Liver (tissue), 9 donors: ENCODE results near the gene KCTD16. TPM values are rescaled to one million over a fixed set of nuclear protein-coding genes. Genes with fewer than 3 reads are reported as not detected.

ENCODE experiments used
- DNase-seq: peaks from one replicate; pipeline ENCODE4 v3.0.0-alpha.2; 2017; ENCODE audit warnings: low spot score
- H3K27ac ChIP-seq, 2 donors: one replicate each; pipeline ENCODE4 v1.7.0; 2013; ENCODE audit warnings: inconsistent platforms in 2 of 2, low read length in 2 of 2, control low read depth in 1 of 2, low read depth in 1 of 2, mild to moderate bottlenecking in 1 of 2
- H3K27me3 ChIP-seq, 4 donors: one replicate each; pipeline versions ENCODE4 v1.6.1 to v1.7.0; 2013; ENCODE audit warnings: low read length in 3 of 4, inconsistent platforms in 1 of 4, mild to moderate bottlenecking in 1 of 4, moderate library complexity in 1 of 4; ENCODE audit not compliant: control insufficient read depth in 4 of 4, insufficient read depth in 4 of 4
- H3K36me3 ChIP-seq, 4 donors: one replicate each; pipeline versions ENCODE4 v1.6.1 to v1.7.0; 2013; ENCODE audit warnings: low read length in 3 of 4, mild to moderate bottlenecking in 3 of 4, low read depth in 1 of 4, moderate library complexity in 1 of 4; ENCODE audit not compliant: control insufficient read depth in 4 of 4, insufficient read depth in 3 of 4
- H3K4me1 ChIP-seq, 4 donors: one replicate each; pipeline versions ENCODE4 v1.6.1 to v1.7.0; 2013; ENCODE audit warnings: low read length in 3 of 4, mild to moderate bottlenecking in 3 of 4, moderate library complexity in 1 of 4; ENCODE audit not compliant: control insufficient read depth in 4 of 4, insufficient read depth in 4 of 4
- H3K4me3 ChIP-seq, 3 donors: one replicate each; pipeline versions ENCODE4 v1.6.1 to v1.7.0; 2013; ENCODE audit warnings: low read length in 3 of 3, control low read depth in 1 of 3, low read depth in 1 of 3, mild to moderate bottlenecking in 1 of 3
- H3K9ac ChIP-seq, 2 donors: one replicate each; pipeline ENCODE4 v1.7.0; 2013; ENCODE audit warnings: low read length in 2 of 2, mild to moderate bottlenecking in 2 of 2, moderate library complexity in 2 of 2, control low read depth in 1 of 2, low read depth in 1 of 2
- H3K9me3 ChIP-seq, 4 donors: one replicate each; pipeline versions ENCODE4 v1.6.1 to v1.7.0; 2013; ENCODE audit warnings: low read length in 3 of 4; ENCODE audit not compliant: control insufficient read depth in 4 of 4
- EGR1 ChIP-seq, 2 donors: IDR thresholded peaks; 2 replicates each; pipeline ENCODE4 v1.6.1; 2016 to 2018; ENCODE audit warnings: antibody characterized with exemption in 2 of 2, low read depth in 2 of 2
- FOXA1 ChIP-seq: IDR thresholded peaks from 2 replicates; pipeline ENCODE4 v1.6.1; 2016; ENCODE audit warnings: antibody characterized with exemption
- GABPA ChIP-seq, 2 donors: IDR thresholded peaks in 1 of 2; conservative IDR thresholded peaks in 1 of 2; 2 replicates each; pipeline ENCODE4 v1.6.1; 2016; ENCODE audit warnings: antibody characterized with exemption in 2 of 2, mild to moderate bottlenecking in 1 of 2, moderate library complexity in 1 of 2
- HNF4A ChIP-seq, 2 donors: conservative IDR thresholded peaks; 2 replicates each; pipeline ENCODE4 v1.6.1; 2016; ENCODE audit warnings: antibody characterized with exemption in 2 of 2, mild to moderate bottlenecking in 2 of 2
- HNF4G ChIP-seq: IDR thresholded peaks from 2 replicates; pipeline ENCODE4 v1.6.1; 2016; ENCODE audit warnings: antibody characterized with exemption
- NR2F2 ChIP-seq: IDR thresholded peaks from 2 replicates; pipeline ENCODE4 v1.6.1; 2016; ENCODE audit warnings: antibody characterized with exemption
- RXRA ChIP-seq, 2 donors: IDR thresholded peaks; 2 replicates each; pipeline ENCODE4 v1.6.1; 2017 to 2018; ENCODE audit warnings: antibody characterized with exemption in 2 of 2, mild to moderate bottlenecking in 1 of 2
- SP1 ChIP-seq: IDR thresholded peaks from 2 replicates; pipeline ENCODE4 v1.6.1; 2018; ENCODE audit warnings: antibody characterized with exemption, mild to moderate bottlenecking
- YY1 ChIP-seq: IDR thresholded peaks from 2 replicates; pipeline ENCODE4 v1.6.1; 2016; ENCODE audit warnings: antibody characterized with exemption, mild to moderate bottlenecking
- WGBS: extraction: QIAGEN DNeasy Blood & Tissue Kit; methylation state at CpG from one replicate; pipeline ENCODE4 v1.1.7; 2013; 5-methylcytosine and 5-hydroxymethylcytosine counted together
- polyA plus RNA-seq, 2 donors: library from polyadenylated mRNA; stranded (reverse) in 1 of 2; unstranded in 1 of 2; fragments of 200-250 nt in 1 of 2; fragments of >200 nt in 1 of 2; fragmentation: Nextera tagmentation in 1 of 2; extraction: Ambion mirVana in 1 of 2; gene quantifications; one replicate each; pipeline versions ENCODE4 v1.2.1 to v1.2.3, GENCODE V29; 2013 to 2015
- total RNA-seq, 2 donors: library from RNA; depleted of rRNA; stranded (reverse); fragments of >200 nt; gene quantifications; one replicate each; pipeline ENCODE4 v1.2.3, GENCODE V29; 2014
- TF ChIP-seq, protein P1 (sequence below): IDR thresholded peaks from 2 replicates; pipeline ENCODE4 v1.6.1; 2016; ENCODE audit warnings: antibody characterized with exemption
- TF ChIP-seq, protein P2 (sequence below): IDR thresholded peaks from 2 replicates; pipeline ENCODE4 v1.6.1; 2016; ENCODE audit warnings: antibody characterized with exemption, mild to moderate bottlenecking
- TF ChIP-seq, protein P3 (sequence below): IDR thresholded peaks from 2 replicates; pipeline ENCODE4 v1.6.1; 2016; ENCODE audit warnings: antibody characterized with exemption
- TF ChIP-seq, protein P4 (sequence below): IDR thresholded peaks from 2 replicates; pipeline ENCODE4 v1.6.1; 2016; ENCODE audit warnings: antibody characterized with exemption
- TF ChIP-seq, protein P5 (sequence below): fragments of 150-350 bp; IDR thresholded peaks from 2 replicates; pipeline ENCODE4 v1.5.1; 2017; ENCODE audit warnings: improper control_type of control experiment, low read depth, low read length; ENCODE audit not compliant: missing input control
- donor health status: healthy.
- donor health status: healthy.
- donor health status: healthy.
- donor health status: healthy.
- donor health status: healthy.

KCTD16 gene
- total and polyA plus RNA-seq, 4 donors: under 0.01 to 0.05 (median 0.01) TPM; not detected in 1

DNA sequence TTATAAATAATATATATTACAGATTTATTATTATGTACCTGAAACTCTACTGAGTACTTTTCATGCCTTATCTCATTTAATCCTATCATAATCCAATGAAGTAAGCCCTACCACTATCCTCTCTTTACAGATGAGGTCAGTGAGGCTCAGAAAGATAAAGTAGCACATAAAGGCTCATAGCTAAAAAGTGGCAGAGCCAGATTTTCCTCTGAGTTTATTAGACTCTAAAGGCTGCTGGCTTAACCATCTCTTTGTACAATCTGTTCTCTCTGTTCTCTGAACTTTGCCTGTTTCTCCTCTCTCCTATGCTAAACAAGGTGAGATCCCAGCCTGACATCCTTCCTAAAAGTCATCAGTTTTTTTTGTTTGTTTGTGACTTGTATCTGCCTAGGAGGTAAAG lies 311.2 kb downstream of the KCTD16 start:
- TF ChIP-seq, protein P1, sequence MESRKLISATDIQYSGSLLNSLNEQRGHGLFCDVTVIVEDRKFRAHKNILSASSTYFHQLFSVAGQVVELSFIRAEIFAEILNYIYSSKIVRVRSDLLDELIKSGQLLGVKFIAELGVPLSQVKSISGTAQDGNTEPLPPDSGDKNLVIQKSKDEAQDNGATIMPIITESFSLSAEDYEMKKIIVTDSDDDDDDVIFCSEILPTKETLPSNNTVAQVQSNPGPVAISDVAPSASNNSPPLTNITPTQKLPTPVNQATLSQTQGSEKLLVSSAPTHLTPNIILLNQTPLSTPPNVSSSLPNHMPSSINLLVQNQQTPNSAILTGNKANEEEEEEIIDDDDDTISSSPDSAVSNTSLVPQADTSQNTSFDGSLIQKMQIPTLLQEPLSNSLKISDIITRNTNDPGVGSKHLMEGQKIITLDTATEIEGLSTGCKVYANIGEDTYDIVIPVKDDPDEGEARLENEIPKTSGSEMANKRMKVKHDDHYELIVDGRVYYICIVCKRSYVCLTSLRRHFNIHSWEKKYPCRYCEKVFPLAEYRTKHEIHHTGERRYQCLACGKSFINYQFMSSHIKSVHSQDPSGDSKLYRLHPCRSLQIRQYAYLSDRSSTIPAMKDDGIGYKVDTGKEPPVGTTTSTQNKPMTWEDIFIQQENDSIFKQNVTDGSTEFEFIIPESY: no peak
- no peak for TF ChIP-seq EGR1 (IDR thresholded peaks at IDR 0.05; ENCODE audit: low read depth in 2 of 2)
- TF ChIP-seq FOXA1: no peak
- TF ChIP-seq, protein P2, sequence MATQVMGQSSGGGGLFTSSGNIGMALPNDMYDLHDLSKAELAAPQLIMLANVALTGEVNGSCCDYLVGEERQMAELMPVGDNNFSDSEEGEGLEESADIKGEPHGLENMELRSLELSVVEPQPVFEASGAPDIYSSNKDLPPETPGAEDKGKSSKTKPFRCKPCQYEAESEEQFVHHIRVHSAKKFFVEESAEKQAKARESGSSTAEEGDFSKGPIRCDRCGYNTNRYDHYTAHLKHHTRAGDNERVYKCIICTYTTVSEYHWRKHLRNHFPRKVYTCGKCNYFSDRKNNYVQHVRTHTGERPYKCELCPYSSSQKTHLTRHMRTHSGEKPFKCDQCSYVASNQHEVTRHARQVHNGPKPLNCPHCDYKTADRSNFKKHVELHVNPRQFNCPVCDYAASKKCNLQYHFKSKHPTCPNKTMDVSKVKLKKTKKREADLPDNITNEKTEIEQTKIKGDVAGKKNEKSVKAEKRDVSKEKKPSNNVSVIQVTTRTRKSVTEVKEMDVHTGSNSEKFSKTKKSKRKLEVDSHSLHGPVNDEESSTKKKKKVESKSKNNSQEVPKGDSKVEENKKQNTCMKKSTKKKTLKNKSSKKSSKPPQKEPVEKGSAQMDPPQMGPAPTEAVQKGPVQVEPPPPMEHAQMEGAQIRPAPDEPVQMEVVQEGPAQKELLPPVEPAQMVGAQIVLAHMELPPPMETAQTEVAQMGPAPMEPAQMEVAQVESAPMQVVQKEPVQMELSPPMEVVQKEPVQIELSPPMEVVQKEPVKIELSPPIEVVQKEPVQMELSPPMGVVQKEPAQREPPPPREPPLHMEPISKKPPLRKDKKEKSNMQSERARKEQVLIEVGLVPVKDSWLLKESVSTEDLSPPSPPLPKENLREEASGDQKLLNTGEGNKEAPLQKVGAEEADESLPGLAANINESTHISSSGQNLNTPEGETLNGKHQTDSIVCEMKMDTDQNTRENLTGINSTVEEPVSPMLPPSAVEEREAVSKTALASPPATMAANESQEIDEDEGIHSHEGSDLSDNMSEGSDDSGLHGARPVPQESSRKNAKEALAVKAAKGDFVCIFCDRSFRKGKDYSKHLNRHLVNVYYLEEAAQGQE: no peak
- TF ChIP-seq, protein P3, sequence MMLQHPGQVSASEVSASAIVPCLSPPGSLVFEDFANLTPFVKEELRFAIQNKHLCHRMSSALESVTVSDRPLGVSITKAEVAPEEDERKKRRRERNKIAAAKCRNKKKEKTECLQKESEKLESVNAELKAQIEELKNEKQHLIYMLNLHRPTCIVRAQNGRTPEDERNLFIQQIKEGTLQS: no peak

DNA sequence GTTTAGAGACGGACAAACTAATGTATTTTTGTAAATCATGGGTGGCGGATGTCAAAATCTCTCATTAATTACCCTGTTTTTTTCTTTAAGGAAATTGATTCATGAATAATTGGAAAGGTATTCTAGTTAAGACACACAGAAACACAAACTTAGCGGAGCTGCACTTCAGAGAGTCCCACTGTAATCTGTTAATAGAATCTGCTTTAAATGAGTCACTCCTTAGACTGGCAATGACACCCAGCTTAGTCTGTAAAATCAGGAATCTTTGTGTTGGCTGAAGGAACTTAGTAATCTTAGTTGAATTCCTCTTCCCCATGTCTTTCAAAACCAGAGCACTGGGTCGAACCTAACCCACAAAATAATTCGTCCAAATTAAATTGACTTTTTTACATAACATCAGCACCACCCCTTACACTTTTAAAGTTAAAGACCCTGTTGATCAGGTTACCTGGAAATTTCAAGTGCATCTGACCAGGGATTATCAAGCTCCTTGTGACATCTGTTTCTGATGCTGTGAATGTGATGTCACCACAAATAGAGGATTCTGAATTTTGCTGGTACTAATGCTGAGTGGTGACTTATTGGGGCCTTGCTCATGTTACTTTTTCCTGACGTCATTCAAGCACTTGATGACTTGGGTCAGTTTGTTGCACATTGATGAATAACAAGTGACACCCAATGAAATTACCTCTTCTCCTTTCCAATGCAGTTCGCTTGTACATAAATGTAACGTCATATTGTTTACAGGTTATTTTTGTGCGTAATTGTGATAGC lies 313.6 kb downstream of the KCTD16 start:
- no peak overlapping the region for H3K27ac ChIP-seq
- no peaks in the 10 kb centered on the region for H3K36me3 ChIP-seq
- H3K9ac ChIP-seq: no peak overlapping the region
- no peaks in the 10 kb centered on the region for H3K9me3 ChIP-seq
- no peaks in the 10 kb centered on the region for H3K27me3 ChIP-seq
- no peak for DNase-seq
- WGBS: 79% methylated on average over 9 of the region's 9 CpGs
- TF ChIP-seq NR2F2: no peak
- TF ChIP-seq, protein P4, sequence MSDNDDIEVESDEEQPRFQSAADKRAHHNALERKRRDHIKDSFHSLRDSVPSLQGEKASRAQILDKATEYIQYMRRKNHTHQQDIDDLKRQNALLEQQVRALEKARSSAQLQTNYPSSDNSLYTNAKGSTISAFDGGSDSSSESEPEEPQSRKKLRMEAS: no peak
- TF ChIP-seq RXRA (IDR thresholded peaks at IDR 0.05): no peak
- TF ChIP-seq HNF4G: no peak
- no peak for TF ChIP-seq HNF4A (conservative IDR thresholded peaks at IDR 0.05)
- no peak overlapping the region for H3K4me3 ChIP-seq
- no peaks in the 10 kb centered on the region for H3K4me1 ChIP-seq

More for the DNA sequence above, 311.2 kb downstream of the KCTD16 start:
- Histone ChIP-seq H3K4me1 (no peaks in the 10 kb centered on the region), H3K36me3 (no peaks in the 10 kb centered on the region), H3K27ac (no peak overlapping the region), H3K9ac (no peak overlapping the region), H3K9me3 (no peaks in the 10 kb centered on the region), H3K27me3 (no peaks in the 10 kb centered on the region), H3K4me3 (no peak overlapping the region)
- no peak for DNase-seq

DNA sequence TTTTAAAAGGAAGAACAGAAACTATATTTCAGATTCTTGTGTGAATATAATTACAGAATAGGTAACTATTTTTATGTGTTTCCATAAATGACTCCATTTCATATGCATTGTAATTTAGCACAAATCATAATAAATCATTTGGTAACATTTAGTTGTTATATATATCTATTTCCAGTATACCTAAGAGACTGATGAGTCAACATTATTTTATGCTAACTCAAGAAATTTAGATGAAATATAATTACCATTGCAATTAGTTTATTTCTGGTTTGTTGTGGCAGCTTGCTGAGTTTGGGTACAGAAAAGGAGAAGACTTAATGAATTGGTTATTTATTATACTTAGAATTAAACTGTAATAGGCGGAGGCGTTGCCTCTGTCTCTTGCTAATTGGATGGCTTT lies 314.9 kb downstream of the KCTD16 start:
- H3K4me1 ChIP-seq: no peaks in the 10 kb centered on the region
- DNase-seq: no peak
- no peak overlapping the region for H3K9ac ChIP-seq
- TF ChIP-seq EGR1 (IDR thresholded peaks at IDR 0.05; ENCODE audit: low read depth in 2 of 2) (no peak), SP1 (no peak), NR2F2 (no peak), RXRA (IDR thresholded peaks at IDR 0.05) (no peak), HNF4G (no peak), YY1 (no peak), GABPA (IDR thresholded peaks at IDR 0.05 in 1 of 2, conservative IDR thresholded peaks at IDR 0.05 in 1 of 2) (no peak)
- TF ChIP-seq, protein P4: no peak
- TF ChIP-seq, protein P2: no peak
- TF ChIP-seq, protein P5, sequence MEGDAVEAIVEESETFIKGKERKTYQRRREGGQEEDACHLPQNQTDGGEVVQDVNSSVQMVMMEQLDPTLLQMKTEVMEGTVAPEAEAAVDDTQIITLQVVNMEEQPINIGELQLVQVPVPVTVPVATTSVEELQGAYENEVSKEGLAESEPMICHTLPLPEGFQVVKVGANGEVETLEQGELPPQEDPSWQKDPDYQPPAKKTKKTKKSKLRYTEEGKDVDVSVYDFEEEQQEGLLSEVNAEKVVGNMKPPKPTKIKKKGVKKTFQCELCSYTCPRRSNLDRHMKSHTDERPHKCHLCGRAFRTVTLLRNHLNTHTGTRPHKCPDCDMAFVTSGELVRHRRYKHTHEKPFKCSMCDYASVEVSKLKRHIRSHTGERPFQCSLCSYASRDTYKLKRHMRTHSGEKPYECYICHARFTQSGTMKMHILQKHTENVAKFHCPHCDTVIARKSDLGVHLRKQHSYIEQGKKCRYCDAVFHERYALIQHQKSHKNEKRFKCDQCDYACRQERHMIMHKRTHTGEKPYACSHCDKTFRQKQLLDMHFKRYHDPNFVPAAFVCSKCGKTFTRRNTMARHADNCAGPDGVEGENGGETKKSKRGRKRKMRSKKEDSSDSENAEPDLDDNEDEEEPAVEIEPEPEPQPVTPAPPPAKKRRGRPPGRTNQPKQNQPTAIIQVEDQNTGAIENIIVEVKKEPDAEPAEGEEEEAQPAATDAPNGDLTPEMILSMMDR: no peak
- no peaks in the 10 kb centered on the region for H3K27me3 ChIP-seq
- H3K4me3 ChIP-seq: no peak overlapping the region
- H3K36me3 ChIP-seq: no peaks in the 10 kb centered on the region
- 89% methylated on average over 2 of the region's 2 CpGs for WGBS
- H3K27ac ChIP-seq: no peak overlapping the region
- peaks cover 0 to 4% (median 1%) of the 10 kb centered on the region in 4 donors for H3K9me3 ChIP-seq
